Omental fat pad (tissue), 4 donors: ENCODE measurements around the gene BMP6. TPM values are rescaled to one million over a fixed set of nuclear protein-coding genes. Genes with fewer than 3 reads are reported as not detected.

Experiments used
- ATAC-seq: fragments of 150-250 bp; one replicate; pipeline ENCODE4 v1.9.1; 2016; ENCODE audit warnings: mild to moderate bottlenecking, moderate library complexity; ENCODE audit not compliant: low FRiP score
- DNase-seq: peaks from one replicate; pipeline ENCODE4 v3.0.0-alpha.2; 2019; ENCODE audit warnings: low spot score
- total RNA-seq, 4 donors: library from RNA; depleted of rRNA; stranded (reverse); fragments of >200 nt; gene quantifications; one replicate each; pipeline ENCODE4 v1.1.0, GENCODE V29; 2016
- TF ChIP-seq, protein P1 (sequence below), 3 donors: fragments of 450-650 bp; IDR thresholded peaks; one replicate each; pipeline ENCODE4 v1.5.1; 2016 to 2017; ENCODE audit warnings: antibody characterized with exemption in 3 of 3, mild to moderate bottlenecking in 3 of 3, moderate library complexity in 2 of 3

BMP6 gene
- total RNA-seq, 4 donors from 2014 or later = 4.6 to 72.2 (median 20.7) TPM

DNA sequence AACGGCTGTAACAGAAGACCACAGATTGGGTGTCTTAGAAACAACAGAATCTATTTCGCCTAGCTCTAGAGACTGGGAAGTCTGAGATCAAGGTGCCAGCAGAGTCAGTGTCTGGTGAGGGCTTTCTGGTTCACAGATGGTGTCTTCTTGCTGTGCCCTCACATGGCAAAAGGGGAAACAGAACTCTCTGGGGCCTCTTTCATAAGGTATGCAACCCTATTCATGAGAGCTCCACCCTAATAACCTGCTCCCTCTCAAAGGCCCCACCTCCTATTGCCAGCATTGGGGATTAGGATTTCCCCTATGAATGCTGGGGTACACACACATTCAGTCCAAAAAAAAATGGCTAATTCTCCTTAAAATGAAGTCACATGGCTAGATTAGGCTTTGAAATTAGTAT lies 174.7 kb downstream of the BMP6 start:
- ATAC-seq (no peak), DNase-seq (no peak)
- TF ChIP-seq, protein P1, sequence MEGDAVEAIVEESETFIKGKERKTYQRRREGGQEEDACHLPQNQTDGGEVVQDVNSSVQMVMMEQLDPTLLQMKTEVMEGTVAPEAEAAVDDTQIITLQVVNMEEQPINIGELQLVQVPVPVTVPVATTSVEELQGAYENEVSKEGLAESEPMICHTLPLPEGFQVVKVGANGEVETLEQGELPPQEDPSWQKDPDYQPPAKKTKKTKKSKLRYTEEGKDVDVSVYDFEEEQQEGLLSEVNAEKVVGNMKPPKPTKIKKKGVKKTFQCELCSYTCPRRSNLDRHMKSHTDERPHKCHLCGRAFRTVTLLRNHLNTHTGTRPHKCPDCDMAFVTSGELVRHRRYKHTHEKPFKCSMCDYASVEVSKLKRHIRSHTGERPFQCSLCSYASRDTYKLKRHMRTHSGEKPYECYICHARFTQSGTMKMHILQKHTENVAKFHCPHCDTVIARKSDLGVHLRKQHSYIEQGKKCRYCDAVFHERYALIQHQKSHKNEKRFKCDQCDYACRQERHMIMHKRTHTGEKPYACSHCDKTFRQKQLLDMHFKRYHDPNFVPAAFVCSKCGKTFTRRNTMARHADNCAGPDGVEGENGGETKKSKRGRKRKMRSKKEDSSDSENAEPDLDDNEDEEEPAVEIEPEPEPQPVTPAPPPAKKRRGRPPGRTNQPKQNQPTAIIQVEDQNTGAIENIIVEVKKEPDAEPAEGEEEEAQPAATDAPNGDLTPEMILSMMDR (IDR thresholded peaks at IDR 0.05) = no peak

DNA sequence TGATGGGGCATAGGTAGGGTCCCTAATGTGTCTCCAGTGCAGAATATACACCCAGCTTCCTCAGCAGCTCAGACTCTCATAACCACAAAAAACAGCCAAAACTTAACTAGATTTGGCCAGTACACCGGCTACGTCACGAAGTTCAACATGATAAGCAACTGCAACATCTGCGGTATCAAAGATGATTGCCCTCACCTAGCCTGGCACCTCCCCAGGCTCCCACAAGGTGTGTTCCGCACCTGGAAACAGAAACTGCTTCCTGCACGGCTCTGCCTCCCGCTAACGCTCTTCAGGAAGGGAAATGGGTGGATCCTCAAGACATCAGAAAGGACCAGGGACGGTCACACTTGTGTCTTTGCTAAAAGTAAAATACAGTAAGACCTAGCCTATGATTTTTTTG lies 175.2 kb downstream of the BMP6 start:
- DNase-seq (no peak), ATAC-seq (no peak)
- TF ChIP-seq, protein P1 (IDR thresholded peaks at IDR 0.05) = no peak

DNA sequence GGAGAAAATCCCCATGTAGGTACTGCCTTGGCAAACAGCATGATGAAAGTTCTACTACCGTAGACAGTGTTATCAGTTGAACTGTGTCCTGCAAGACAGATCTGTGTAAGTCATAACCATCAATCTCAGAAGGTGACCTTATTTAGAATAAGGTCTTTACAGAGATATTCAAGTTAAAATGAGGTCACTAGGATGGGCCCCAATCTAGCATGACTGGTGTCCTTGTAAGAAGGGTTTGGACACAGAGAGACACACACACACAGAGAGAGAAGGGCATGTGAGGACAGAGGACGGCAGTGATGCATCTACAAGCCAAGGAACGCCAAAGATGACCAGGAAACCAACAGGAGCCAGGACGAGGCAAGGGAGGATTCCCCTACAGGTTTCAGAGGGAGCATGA lies 175.9 kb downstream of the BMP6 start:
- TF ChIP-seq, protein P1 (IDR thresholded peaks at IDR 0.05) = no peak
- DNase-seq = no peak

DNA sequence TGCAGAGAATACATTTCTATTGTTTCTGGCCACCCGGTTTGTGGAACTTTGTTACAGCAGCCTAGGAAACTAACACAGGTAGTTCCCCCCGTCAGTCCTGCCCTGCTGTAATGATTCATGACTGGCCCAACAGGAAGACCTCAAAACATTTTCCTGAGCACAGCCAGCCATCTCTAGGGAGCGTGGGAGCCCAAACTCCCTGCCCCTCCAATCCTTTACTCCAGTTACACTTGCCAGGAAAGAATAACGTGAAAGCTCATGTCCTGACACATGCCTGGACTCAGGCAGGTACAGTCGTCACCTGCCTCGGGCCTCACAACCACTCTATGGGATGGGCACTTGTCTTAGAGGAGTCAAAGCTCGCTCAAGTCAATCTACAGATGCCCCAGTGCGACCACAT lies 176.3 kb downstream of the BMP6 start:
- no peak for DNase-seq
- ATAC-seq = no peak
- TF ChIP-seq, protein P1 (IDR thresholded peaks at IDR 0.05) = no peak

More for the DNA sequence above, 175.9 kb downstream of the BMP6 start:
- ATAC-seq = no peak

DNA sequence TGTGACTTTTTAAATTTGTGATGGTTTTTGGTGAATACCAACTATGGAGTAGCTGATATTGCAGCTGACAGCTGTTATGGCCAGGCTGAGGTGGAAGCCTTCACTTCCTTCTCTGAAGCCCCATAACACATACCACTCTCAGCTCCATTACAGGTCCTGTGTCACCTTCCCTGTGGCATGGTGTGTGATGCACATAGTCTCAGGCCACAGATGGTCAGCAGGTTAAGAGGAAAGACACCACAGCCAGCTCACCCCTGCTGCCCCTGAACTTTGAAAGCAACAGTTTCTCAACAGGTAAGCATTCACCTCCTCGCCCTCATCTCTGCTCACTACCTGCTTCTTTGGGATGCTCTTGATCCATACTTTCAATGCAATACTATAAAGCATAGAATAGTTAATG lies 177.0 kb downstream of the BMP6 start:
- DNase-seq = no peak
- ATAC-seq = no peak
- TF ChIP-seq, protein P1 (IDR thresholded peaks at IDR 0.05) = no peak

DNA sequence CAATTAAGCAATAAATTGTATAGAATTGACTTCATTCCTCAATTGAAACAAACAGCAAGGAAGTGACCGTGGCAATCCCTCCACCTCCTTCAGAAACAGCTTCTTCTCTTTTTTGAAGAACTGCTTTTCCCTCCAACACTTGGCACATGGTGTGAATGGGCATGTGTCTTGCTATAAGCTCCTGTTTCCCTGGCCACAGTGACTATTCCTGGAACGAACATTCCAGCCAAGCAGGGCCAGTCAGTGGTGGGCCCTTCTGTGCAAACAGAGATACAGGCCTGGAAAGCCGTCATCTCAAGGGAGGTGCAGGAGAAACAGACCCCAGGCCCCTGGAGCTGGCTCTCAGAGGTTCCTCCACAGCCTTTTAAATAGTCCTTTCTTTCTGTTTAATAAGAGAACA lies 177.8 kb downstream of the BMP6 start:
- TF ChIP-seq, protein P1 (IDR thresholded peaks at IDR 0.05) = no peak
- ATAC-seq = no peak
- no peak for DNase-seq

DNA sequence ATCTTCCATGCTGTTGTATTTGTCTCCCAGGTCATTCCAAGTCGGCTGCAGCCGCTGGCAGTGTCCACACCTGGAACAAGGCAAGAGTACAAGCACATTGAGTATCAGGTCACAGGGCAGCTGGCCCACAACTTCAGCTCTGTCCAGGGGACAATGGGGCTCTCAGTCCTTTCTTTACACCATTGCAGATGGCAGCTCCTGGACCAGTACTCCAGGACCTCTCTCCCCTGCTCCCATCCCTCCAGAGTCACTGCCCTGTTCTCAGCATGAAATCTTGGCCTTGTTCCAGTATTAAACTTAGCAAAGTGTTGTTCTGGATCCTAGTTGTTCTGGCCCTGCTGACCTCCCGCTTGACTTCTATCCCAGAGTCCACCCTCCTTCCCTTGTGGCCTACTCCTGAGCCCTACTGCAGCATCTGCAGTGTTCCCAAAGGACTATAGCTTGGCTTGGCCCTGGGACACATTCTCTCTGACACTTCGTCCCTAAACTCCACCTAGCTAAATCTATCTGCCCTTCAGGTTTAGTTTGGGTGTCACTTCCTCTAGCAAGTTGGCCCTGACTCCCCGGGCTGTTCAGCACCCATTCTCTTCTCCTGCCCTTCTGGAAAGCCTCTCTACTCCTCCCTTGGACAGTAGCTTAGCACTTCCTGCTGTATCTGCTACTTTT lies 178.9 kb downstream of the BMP6 start:
- TF ChIP-seq, protein P1 (IDR thresholded peaks at IDR 0.05) = no peak
- no peak for ATAC-seq
- DNase-seq = no peak
